Brain pericyte (primary cell): ENCODE results near the gene GPR160.

ENCODE experiments used
- DNase-seq: peaks from one replicate; pipeline ENCODE4 v3.0.0-alpha.2; 2012; ENCODE audit warnings: low read depth, low spot score

Gene GPR160

GRCh38 chr3:170027233-170028102, 10.3 kb upstream of the GPR160 start:
- no peak for DNase-seq

GRCh38 chr3:170033489-170033888, 4.3 kb upstream of the GPR160 start:
- DNase-seq = no peak

- DNase-seq = no peak
Observed at GRCh38 chr3:170038434-170039110, 777 bp downstream of the GPR160 start.

GRCh38 chr3:170040418-170040817, 2.6 kb downstream of the GPR160 start:
- no peak for DNase-seq

DNA sequence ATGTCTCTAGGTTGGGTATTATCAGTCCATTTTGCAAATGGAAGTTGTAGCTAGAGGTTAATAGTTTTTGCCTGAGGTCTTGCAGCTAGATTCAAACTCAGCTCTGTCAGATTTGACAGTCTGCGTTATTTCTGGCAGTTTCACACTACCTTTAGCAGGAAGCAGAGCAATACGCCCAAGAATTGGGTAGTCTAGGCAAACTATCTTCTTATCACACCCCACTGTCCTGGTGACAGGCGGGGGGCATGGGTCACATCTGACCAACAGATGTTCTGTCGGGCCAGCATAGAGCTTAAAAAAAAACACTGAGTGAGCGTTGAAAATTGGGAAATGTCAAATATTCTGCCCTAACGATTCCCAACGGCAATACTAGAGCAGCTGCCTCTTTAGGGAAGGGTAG, 5.7 kb downstream of the GPR160 start:
- no peak for DNase-seq

- DNase-seq = no peak
Observed at GRCh38 chr3:170044271-170044670, 6.5 kb downstream of the GPR160 start.

DNA sequence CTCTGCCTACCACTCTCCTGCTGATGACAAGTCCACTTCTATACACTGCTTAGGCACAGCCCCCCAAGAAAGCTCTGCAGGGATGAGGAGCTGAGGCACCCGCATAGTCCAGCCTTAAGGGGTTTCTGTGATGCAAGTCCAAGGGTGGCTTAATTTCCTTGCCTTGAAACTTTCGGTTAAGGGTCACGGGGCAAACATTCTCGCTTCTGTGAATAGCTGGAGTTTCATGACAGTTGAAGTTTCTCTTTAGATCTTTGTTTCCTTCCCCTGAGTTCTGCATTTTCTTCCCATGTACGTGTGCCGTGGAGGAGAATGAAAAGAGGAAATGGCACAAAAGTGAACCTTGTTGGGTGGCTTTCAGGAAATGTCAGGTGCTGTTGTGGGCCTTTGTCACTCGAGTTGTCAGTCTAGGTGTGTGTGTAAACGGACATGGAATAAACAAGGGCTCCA, 7.0 kb downstream of the GPR160 start:
- no peak for DNase-seq

DNA sequence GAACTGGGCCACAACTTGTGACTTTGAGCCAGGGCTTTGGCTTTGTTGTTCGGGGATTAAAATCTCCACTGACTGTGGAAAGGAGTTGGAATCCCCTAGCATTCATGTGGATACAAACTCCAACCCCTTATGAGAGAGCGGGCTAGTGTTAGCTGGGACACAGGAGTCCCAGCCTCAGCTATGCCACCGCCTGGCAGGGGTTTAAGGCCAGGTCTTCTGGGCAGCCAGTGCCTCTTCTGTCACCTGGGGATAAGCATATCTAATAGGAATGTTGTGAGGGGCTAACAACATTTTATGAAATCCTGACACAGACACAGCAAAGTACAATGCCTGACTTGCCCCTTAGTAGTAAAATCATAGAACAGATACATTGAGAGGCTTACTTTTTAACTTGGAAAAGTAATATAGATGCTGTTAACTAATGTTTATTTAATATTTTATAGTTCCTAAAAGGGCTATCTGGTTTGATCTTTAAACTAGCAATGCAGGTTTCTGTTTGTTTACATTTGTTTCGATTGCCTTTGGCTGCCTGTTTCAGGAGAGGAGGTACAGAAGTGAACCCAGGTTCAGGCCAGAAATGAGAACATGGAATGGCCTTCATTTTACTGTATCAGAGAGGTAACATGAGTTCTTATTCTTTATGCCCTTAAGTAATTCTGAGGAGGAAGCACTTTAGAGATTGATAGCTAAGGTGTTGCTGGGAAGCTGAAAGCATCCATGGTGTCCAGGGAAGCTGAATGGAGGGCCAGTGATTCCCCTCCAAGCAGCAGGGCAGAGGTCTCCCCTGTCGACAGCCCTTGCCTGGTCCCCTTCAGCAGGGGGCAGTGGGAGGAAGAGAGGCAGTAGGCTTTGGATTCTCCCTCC, 8.7 kb downstream of the GPR160 start:
- no peak for DNase-seq

DNA sequence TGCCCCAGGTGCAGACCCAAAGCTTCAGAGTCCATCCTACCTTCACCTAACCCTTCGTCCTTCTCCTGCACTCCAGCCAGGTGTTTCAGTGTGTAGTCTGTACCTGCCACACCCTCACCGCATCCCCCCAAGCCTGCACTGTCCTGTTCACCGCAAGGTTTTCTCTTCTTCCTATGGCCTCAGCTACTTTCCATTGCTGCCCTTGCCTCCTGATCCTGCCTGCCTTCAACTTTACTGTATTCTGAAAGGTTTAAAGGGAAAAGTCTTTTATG, 9.3 kb downstream of the GPR160 start:
- no peak for DNase-seq

- no peak for DNase-seq
Observed at GRCh38 chr3:170049146-170050000, 11.6 kb downstream of the GPR160 start.

- DNase-seq = no peak
Observed at GRCh38 chr3:170050753-170051152, 13.0 kb downstream of the GPR160 start.

DNA sequence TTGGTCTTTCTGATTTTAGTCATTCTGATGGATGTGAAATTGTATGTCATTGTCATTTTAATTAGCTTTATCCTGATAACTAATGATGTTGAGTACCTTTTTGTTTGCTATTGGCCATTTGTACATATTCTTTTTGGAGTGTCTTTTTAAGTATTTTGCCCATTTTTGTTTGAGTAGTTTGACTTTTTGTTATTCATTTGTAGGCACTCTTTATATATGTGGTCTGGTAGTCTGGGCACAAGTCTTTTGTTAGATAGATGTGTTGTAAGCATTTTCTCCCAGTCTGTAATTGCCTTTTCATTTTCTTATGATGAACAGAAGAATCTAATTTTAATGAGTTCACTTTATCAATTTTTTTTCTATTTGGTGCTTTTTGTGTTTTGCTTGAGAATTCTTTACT, 14.6 kb downstream of the GPR160 start:
- no peak for DNase-seq

- DNase-seq = no peak
Observed at GRCh38 chr3:170054204-170054603, 16.4 kb downstream of the GPR160 start.

DNA sequence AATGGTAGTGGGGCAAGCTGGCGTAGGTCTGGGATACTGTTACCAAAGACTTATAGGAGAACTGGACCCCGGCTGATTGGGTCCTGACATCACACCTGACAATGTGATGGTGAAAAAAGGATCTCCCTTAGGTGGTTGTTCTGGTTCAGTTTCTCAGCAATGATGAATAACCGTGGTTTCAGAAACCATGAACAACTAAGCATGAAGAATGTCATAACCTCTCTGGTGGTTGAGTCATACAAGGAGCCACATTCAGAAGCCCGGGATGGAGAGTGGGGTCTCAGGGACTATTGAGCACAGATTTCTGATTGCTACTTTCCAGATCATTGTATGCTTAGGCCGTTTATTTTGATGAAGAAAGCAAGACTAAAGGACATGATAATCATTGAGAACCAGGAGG, 17.4 kb downstream of the GPR160 start:
- DNase-seq = no peak

DNA sequence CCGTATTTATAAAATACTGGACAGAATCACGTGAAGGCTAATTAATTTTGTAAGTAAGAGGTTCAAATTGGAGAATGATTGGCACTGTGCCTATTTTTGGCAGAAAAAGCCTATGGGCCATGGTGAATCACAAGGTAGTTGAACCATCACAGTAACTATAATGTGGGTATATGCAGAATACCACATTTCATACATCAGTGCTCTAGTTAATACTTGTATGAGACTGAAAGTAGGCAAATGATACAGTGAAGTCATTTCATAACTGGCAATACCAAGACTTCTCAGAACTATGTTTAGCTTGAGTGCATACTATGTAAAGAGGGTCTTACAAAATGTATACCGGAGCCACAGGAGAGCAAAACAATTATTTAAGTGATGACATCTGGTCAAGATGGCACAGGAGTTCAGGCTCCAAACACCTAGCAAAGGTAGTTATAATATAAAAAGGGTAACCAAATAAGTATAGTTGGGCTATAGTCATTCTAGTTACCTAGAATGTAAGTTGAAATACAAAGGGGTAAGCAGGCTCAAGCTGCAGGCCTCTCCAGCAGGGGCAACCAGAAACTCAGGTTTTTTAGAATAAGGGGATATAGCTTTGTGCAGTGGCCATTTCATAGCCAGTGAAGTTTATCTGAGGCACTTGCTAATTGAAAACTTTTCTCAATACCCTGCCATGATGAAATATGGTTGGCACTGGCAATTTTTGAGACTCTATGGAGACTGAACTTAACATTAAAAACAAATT, 19.1 kb downstream of the GPR160 start:
- DNase-seq = no peak

DNA sequence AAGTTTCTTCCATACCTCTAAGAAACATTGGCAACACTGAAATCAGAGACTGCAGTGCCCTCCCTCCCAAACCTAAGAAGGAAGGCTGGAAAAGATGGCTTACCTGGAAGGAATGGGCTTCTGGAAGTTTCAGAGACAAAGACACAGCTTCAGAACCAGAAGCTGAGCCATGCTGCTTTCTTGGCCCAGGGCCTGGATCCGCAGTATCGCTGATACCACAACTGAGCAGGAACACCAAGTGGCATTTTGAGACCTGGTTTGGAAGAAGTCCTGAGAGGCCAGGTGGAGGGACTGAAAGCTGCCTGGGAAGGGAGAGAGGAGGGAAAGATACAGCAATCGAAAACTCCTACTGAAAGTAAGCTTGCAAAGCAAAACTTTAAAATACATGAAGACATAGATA, 19.8 kb downstream of the GPR160 start:
- DNase-seq = no peak

DNA sequence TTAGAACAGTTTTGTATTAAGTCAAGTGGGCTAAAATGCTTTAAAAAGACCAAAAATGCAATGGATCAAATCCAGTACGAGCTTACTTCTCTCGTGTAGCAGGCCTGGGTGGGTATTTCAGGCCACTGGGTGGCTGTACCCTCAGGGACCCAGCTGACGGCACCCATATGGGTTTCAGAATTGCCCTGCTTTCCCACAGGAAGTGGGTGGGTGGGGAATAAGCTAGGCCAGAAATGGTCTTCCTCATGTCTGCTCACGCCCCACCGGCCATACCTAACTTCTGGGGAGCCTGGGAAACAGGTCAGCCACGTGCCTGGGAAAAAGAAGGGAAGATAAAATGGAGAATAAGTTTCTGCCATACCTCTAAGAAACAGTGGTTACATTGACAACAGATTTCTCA, 20.3 kb downstream of the GPR160 start:
- DNase-seq = no peak

GRCh38 chr3:170059447-170059846, 21.7 kb downstream of the GPR160 start:
- no peak for DNase-seq

DNA sequence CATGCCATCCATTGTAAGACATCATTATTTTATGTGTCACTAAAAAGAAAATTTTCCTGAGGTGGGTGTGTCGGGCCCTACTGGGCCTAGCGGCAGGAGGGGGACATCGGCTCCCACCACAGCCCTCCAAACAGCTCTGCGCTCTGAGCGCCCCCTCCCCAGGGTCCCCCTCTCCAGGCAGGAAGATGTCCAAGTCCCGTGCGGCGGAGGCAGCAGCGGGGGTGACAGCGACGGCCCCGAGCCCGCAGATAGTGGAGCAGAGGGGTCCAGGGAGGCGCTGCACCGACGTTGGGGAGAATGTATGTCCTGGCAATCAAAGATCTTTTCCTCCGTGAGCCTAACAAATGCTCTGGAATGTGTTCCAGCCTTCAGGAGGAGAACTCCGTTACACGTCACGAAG, 24.3 kb downstream of the GPR160 start:
- no peak for DNase-seq

DNA sequence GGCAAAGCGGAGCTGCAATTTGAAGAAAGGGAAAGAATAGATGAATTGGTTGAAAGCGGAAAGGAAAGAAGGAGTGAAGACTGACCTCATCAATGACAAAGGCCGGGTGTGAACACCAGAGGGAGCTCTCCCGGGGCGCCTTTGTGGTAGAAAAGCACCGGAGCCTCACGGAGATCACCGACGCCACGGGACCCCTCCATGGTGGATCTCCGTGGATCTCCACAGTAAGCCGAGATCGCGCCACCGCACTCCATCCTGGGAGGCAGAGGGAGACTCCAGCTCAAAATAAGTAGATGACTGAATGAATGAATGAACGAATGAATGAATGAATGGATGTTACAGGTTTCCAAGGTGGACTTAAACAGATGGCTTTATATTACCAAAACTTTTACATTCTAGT, 25.0 kb downstream of the GPR160 start:
- no peak for DNase-seq

- no peak for DNase-seq
Observed at GRCh38 chr3:170063691-170064090, 25.9 kb downstream of the GPR160 start.
